SK-N-SH (cell line): ENCODE results near the gene SNX22.

Source experiments
- CHD2 ChIP-seq: fragments of 150-350 bp; IDR thresholded peaks from 2 replicates; pipeline ENCODE4 v1.6.1; 2018; ENCODE audit warnings: low read length; ENCODE audit not compliant: partially characterized antibody
- EP300 ChIP-seq, 2 experiments: IDR thresholded peaks; 2 replicates each; pipeline versions ENCODE4 v1.4.0 to v1.6.1; 2012; ENCODE audit warnings: borderline replicate concordance in 1 of 2, low read depth in 1 of 2, low read length in 1 of 2
- GABPA ChIP-seq: IDR thresholded peaks from 2 replicates; pipeline ENCODE4 v1.4.0; 2012; ENCODE audit warnings: low read depth, mild to moderate bottlenecking
- JUND ChIP-seq: IDR thresholded peaks from 2 replicates; pipeline ENCODE4 v1.4.0; 2012
- NRF1 ChIP-seq: IDR thresholded peaks from 2 replicates; pipeline ENCODE4 v1.6.1; 2012; ENCODE audit warnings: low read depth, mild to moderate bottlenecking, low read length
- RAD21 ChIP-seq: IDR thresholded peaks from 2 replicates; pipeline ENCODE4 v1.6.1; 2012; ENCODE audit warnings: mild to moderate bottlenecking, low read length
- RCOR1 ChIP-seq: fragments of 150-350 bp; IDR thresholded peaks from 2 replicates; pipeline ENCODE4 v1.6.1; 2017; ENCODE audit warnings: antibody characterized with exemption, low read length
- TF ChIP-seq, protein P1 (sequence below): fragments of 200-600 bp; sonication (generic); IDR thresholded peaks from 2 replicates; pipeline ENCODE4 v1.6.1; 2017; ENCODE audit warnings: antibody characterized with exemption, mild to moderate bottlenecking, moderate library complexity

DNA sequence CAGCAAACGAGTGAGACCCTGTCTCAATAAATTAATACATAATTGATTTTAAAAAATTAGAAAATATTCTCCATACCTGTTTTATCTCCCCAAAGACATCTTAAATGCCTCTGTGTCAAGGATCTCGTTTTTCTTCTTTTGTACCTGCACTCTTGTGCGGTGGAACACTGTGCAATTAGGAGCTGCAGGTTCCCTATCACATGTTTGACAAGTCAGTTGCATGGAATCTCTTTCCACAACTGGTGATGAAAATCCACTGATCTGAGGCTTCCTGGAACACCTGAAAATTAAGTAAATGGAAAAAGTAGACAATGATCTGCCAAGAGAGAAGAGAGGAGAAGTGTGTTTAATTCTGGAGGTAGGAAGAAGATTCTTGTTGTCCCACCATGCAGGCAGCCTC is 3.0 kb upstream of the SNX22 start:
- TF ChIP-seq, protein P1, sequence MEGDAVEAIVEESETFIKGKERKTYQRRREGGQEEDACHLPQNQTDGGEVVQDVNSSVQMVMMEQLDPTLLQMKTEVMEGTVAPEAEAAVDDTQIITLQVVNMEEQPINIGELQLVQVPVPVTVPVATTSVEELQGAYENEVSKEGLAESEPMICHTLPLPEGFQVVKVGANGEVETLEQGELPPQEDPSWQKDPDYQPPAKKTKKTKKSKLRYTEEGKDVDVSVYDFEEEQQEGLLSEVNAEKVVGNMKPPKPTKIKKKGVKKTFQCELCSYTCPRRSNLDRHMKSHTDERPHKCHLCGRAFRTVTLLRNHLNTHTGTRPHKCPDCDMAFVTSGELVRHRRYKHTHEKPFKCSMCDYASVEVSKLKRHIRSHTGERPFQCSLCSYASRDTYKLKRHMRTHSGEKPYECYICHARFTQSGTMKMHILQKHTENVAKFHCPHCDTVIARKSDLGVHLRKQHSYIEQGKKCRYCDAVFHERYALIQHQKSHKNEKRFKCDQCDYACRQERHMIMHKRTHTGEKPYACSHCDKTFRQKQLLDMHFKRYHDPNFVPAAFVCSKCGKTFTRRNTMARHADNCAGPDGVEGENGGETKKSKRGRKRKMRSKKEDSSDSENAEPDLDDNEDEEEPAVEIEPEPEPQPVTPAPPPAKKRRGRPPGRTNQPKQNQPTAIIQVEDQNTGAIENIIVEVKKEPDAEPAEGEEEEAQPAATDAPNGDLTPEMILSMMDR = no peak
- no peak for TF ChIP-seq CHD2
- no peak for TF ChIP-seq RCOR1
- no peak for TF ChIP-seq RAD21
- TF ChIP-seq JUND = no peak
- TF ChIP-seq NRF1 = no peak
- no peak for TF ChIP-seq EP300 (IDR thresholded peaks at IDR 0.05; ENCODE audit: borderline replicate concordance in 1 of 2, low read depth in 1 of 2, low read length in 1 of 2)
- no peak for TF ChIP-seq GABPA
